ENCODE measurements around the gene SLC66A2. TPM values are rescaled to one million over a fixed set of nuclear protein-coding genes. Genes with fewer than 3 reads are reported as not detected.

Gene SLC66A2
- total RNA-seq, 4 donors from 2014 or later, result 27.0 to 46.4 (median 41.5) TPM

- no peaks in the 10 kb centered on the region for H3K9me3 ChIP-seq
- H3K27me3 ChIP-seq, result no peaks in the 10 kb centered on the region
- H3K4me1 ChIP-seq, result no peaks in the 10 kb centered on the region
- intact Hi-C loops (cut with DNase I), result no loop called here
- H3K36me3 ChIP-seq, result peaks cover 2 to 56% (median 47%) of the 10 kb centered on the region in 4 donors
- no peak overlapping the region for H3K27ac ChIP-seq (replicated peaks in 1 of 4)
- TF ChIP-seq EP300 (IDR thresholded peaks at IDR 0.05) (no peak), POLR2AphosphoS5 (IDR thresholded peaks at IDR 0.05) (no peak), POLR2A (IDR thresholded peaks at IDR 0.05; ENCODE audit: low read depth) (no peak), CTCF (IDR thresholded peaks at IDR 0.05) (no peak)
- peak; percentile 77 for DNase-seq (ENCODE audit: extremely low spot score)
- no peak overlapping the region for H3K4me3 ChIP-seq
- WGBS, result 88% methylated on average over 26 of the region's 29 CpGs
These were observed 39.8 kb downstream of the SLC66A2 start for GRCh38 chr18:79911344-79912270.

- H3K36me3 ChIP-seq, result peaks cover 0 to 47% (median 40%) of the 10 kb centered on the region in 4 donors
- 81% methylated on average over 8 of the region's 16 CpGs for WGBS
- H3K4me3 ChIP-seq, result no peak overlapping the region
- TF ChIP-seq POLR2AphosphoS5 (IDR thresholded peaks at IDR 0.05) (no peak), CTCF (IDR thresholded peaks at IDR 0.05) (no peak), EP300 (IDR thresholded peaks at IDR 0.05) (no peak), POLR2A (IDR thresholded peaks at IDR 0.05; ENCODE audit: low read depth) (no peak)
- no peaks in the 10 kb centered on the region for H3K9me3 ChIP-seq
- no peak overlapping the region for H3K27ac ChIP-seq (replicated peaks in 1 of 4)
- intact Hi-C loops (cut with DNase I), result no loop called here
- no peak for DNase-seq (ENCODE audit: extremely low spot score)
- H3K27me3 ChIP-seq, result no peaks in the 10 kb centered on the region
- H3K4me1 ChIP-seq, result no peaks in the 10 kb centered on the region
These were observed 40.7 kb downstream of the SLC66A2 start for GRCh38 chr18:79910563-79911343.

GRCh38 chr18:79906706-79907105 lies 44.7 kb downstream of the SLC66A2 start:
- H3K27ac ChIP-seq (replicated peaks in 1 of 4), result no peak overlapping the region
- H3K27me3 ChIP-seq, result no peaks in the 10 kb centered on the region
- no peak overlapping the region for H3K4me3 ChIP-seq
- peak; percentile 70 for DNase-seq (ENCODE audit: extremely low spot score)
- 98% methylated on average over 2 of the region's 2 CpGs for WGBS
- intact Hi-C loops (cut with DNase I), result no loop called here
- peaks cover 13 to 42% (median 29%) of the 10 kb centered on the region in 4 donors for H3K36me3 ChIP-seq
- no peaks in the 10 kb centered on the region for H3K9me3 ChIP-seq
- H3K4me1 ChIP-seq, result no peaks in the 10 kb centered on the region
- no peak for TF ChIP-seq EP300 (IDR thresholded peaks at IDR 0.05)
- no peak for TF ChIP-seq POLR2A (IDR thresholded peaks at IDR 0.05; ENCODE audit: low read depth)

- no peak for DNase-seq (ENCODE audit: extremely low spot score)
- H3K4me1 ChIP-seq, result no peaks in the 10 kb centered on the region
- 83% methylated on average over 1 of the region's 1 CpG for WGBS
- peaks cover 13 to 35% (median 27%) of the 10 kb centered on the region in 4 donors for H3K36me3 ChIP-seq
- intact Hi-C loops (cut with DNase I), result no loop called here
- H3K27ac ChIP-seq (replicated peaks in 1 of 4), result no peak overlapping the region
- H3K27me3 ChIP-seq, result no peaks in the 10 kb centered on the region
- H3K9me3 ChIP-seq, result no peaks in the 10 kb centered on the region
- no peak for TF ChIP-seq POLR2AphosphoS5 (IDR thresholded peaks at IDR 0.05)
- no peak for TF ChIP-seq CTCF (IDR thresholded peaks at IDR 0.05)
- TF ChIP-seq POLR2A (IDR thresholded peaks at IDR 0.05; ENCODE audit: low read depth), result no peak
- no peak for TF ChIP-seq EP300 (IDR thresholded peaks at IDR 0.05)
- no peak overlapping the region for H3K4me3 ChIP-seq
These were observed 45.5 kb downstream of the SLC66A2 start for GRCh38 chr18:79905993-79906392.

GRCh38 chr18:79905389-79905911 lies 46.0 kb downstream of the SLC66A2 start:
- Histone ChIP-seq H3K4me3 (no peak overlapping the region), H3K36me3 (peaks cover 13 to 35% (median 25%) of the 10 kb centered on the region in 4 donors), H3K27ac (replicated peaks in 1 of 4) (no peak overlapping the region), H3K27me3 (no peaks in the 10 kb centered on the region), H3K4me1 (no peaks in the 10 kb centered on the region), H3K9me3 (no peaks in the 10 kb centered on the region)
- 86% methylated on average over 6 of the region's 21 CpGs for WGBS
- intact Hi-C loops (cut with DNase I), result no loop called here
- DNase-seq (ENCODE audit: extremely low spot score), result no peak
- TF ChIP-seq POLR2AphosphoS5 (IDR thresholded peaks at IDR 0.05) (no peak), EP300 (IDR thresholded peaks at IDR 0.05) (no peak), POLR2A (IDR thresholded peaks at IDR 0.05; ENCODE audit: low read depth) (no peak), CTCF (IDR thresholded peaks at IDR 0.05) (no peak)

Measured in esophagus muscularis mucosa (tissue), 4 donors.